Activated CD4-positive, alpha-beta T cell treated with anti-CD3 and anti-CD28 coated beads, Interleukin-2, amount 50 U/mL, for 4 hours (primary cell): ENCODE results near the gene USP7.
"Not testable (repeated sequence)": the region's sequence is repeated elsewhere in the genome, so short reads cannot be mapped to it uniquely, and the experiment has no call there.

Source experiments
- DNase-seq, 2 experiments: peaks; one replicate each; pipeline ENCODE4 v3.0.0-alpha.2; 2020

USP7 gene

DNA sequence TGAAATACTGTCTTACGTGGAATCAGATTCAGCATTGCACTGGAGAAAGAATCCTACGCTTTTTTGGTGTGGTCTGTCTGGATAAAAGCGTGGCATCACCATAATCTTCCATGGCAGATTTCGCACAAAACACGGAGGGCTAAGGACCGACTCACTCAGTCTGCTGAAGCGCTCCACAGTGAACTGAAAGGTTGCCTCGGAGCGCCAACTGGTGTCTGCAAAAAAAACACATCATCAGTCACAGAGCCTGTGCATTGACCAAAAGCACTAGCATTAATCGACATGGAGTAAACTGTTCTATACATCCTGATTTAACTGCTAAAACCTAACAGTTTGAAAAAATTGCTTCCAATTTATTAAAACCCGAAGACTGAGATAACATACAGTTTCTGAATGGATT is 40.5 kb downstream of the USP7 start:
- no peak for DNase-seq

DNA sequence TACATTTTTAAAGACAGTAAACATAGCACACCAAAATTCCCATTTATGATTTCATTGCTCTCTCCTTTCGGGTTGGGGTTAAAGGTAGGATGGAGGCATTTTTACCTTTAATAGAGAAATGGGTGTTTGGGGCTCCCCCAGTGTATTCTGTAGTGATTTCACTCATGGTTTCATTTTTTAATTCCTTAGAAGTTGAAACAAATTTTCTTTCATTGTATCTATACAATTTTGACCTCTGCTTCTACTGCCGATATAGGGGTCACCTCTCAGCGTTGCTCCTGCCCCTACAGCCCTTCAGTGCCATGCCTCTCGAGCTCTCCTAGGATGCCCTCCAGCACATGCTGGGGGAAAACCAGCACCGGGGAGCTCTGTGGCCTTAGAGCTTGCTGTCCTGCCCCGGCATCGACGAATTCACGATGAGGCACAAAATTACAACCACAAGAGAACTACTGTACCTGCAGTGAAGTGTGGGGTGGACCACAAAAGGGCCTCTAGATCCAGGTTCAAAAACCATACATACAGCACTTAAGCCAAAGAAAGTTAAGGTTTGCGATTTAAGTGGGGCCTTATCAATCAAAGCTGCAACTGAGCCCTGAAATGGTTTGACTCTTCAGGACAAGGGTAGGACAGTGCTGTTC is 42.2 kb downstream of the USP7 start:
- no peak for DNase-seq

DNA sequence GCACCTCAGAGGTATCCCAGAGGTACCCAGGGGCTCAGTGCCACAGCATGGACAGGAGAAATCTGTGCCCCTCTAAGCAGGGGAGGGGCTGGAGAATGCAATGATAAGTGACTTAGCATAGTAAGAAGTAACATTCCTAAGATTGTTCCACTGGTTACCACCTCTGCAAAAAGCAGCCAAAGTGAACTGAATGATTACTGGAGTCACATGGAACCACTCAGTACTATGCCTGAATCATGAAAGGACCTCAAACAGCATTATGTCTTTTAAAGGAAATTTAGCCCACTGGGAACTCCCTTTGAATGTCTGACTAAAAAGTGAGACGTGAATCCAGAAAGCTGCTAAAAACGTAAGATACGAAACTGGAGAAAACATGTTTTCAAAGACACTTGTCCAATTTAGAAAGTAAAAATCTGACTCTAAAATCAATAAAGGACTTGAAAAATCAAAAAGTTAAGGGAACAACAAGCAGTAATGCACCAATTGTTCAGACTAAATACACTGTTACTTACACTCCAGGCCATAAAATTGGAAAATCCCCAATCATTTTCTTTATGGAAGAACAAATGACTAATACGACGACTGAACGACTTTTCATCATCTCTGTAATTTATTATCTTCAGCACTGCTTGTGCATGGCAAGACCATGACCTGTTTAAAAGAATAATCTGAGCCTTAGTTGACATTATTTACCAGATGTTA is 42.9 kb downstream of the USP7 start:
- DNase-seq = no peak

DNA sequence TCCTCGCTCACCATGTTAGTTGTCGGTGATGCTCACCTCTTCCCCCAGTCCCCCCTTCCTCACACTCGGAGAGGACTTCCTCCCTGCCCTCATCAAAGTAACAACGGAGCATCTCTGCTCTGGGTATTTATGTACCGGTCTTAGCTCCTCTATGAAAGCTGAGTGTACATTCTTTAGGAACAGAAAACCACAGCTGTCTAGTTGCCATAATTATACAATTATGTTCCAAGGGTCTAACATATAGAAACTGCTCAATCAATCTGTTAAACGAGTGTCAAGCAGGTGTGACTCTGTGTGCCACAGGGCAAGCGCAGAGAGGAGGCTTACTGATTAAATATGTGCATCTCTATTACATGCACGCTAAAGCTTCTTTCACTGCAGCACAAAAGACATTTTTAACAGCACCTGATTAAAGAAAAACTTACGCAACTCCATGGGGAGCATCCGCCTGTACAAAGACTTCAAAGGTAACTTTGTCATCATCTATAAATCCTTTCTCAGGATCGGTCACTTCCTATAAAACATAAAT is 43.7 kb downstream of the USP7 start:
- no peak for DNase-seq

DNA sequence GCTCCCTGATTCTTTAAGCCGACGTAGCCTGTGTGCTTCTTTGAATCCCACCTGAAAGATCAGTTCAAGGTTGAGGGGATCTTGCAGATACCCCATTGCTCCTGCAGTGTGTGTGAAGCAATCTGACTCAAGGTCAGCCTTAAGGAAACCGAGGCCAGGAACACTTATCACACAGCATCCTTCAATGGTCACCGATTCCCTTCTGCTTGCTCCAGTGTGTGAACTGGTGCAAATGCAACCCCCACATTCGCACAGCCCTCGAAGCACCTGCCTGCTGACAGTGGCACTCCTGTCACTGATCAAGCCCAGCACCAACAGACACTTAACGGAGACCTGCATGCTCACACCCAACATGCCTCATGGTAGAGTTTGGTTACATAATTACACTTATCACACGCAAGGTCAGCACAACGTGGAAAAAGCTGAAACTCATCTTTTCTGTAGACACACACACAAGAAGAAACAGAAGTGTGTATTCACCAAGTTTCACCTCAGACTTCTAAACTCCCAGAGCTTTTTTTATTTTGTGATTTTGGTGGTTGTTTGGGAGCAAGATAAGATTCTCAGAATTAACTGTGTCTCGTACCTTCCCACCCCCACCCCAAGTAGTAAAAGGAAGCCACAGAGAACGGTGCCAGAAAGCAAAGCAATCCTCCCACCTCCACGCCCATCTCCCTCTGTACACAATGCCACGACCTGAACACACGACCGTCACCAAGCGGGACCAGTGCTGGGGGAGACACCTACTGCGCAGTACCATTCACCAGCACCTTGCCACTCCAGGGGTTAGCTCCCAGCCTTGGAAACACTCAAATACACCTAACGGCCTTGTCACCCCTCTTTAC is 44.4 kb downstream of the USP7 start:
- no peak for DNase-seq

DNA sequence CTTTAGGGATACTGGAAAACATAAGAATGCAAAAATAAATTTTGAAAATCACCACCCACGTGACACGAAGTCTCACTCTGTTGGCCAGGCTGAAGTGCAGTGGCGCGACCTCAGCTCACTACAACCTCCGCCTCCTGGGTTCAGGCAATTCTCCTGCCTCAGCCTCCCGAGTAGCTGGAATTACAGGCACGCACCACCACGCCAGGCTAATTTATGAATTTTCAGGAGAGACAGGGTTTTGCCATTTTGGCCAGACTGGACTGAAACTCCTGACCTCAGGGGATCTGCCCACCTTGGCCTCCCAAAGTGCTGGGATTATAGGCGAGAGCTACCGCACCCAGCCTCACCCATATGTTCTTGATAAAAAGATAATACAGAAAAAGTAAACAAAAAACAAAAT is 46.4 kb downstream of the USP7 start:
- DNase-seq = not testable (repeated sequence)

DNA sequence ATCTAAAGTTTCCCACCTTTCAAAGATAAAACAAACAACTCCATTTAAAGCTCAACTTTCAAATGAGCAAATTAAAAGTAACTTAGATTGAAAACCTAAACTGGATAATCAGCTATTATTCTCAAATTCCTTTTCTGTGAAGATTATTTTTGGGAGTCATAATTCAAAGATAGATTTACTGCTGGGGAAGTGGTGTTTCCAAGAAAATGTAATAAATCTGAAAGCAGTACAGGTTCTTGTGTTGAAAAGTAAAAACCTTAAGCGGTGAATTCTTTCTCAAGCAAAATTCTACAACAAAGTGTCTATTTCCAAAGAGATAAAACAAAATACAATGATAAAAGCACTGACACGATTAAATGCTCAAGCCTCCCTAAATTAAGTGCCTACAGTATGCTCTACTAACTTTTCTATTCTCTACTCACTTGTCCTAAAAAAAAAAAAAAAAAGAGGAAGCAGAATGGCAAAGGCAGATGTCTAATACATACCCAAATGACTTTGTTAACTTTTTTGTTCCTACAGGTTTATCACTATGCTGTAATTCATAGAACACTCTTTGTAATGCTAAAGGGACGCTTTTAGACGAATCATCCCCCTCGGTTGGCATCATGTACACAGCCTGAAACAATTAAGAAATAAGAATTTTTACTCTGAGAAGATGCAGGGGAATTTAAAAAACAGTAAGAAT is 47.0 kb downstream of the USP7 start:
- no peak for DNase-seq

DNA sequence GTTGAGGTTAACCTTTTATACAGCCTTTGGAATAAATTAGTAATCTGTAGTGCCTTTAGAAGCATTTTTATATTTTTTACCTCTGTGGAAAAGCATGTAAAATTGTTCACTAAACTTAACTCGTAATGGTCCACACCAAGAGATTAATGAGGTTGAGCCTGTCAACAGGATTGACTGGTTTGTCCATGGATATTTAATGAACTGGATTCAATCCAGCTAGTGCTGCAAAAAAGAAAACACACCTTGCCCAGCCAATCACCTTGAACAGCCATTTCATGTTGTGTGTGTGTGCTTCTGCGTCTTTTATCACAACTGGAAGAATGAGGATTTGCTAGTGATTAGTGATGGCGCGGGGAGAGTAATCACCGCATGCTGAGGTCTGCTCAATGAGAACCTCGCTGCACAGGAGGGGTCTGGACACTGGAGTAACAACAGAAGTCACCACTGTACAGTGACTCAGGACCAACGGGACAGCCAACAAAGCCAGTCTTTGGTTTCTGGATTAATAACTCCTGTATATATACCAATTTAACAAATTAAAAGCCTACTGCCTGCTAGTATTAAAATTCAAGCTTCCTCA is 47.9 kb downstream of the USP7 start:
- DNase-seq = no peak

DNA sequence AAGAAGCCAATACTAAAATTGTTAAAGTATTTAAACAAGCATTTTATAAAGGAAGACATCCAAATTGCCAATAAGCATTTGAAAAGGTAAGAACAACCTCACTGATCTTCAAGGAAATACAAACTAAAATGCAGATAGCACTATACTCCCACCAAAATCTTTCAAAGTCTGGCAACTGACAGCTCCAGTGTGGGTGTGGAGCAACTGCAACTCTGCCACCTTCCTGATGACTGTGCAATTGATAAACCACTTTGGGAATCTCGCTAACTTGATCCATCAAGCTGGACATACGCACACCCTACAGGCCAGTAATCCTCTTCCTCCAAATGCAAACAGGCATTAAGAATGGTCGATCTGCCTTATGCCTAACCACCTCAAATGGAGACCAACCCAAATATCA is 49.6 kb downstream of the USP7 start:
- no peak for DNase-seq

DNA sequence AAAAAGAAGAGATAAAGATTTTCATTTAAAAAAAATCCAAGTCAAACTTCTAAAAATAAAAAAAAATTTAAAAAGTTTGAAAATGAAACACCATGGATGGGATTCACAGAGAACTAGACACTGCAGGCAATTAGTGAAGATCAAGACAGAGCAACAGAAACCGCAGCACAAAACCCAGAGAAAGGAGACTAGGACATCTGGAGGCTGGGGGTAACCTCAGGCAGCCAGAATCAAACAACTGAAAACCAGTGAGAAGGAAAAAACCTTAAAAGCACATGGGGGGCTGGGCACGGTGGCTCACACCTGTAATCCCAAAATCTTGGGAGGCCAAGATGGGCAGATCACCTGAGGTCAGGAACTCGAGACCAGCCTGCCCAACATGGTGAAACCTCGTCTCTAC is 50.9 kb downstream of the USP7 start:
- DNase-seq = no peak

DNA sequence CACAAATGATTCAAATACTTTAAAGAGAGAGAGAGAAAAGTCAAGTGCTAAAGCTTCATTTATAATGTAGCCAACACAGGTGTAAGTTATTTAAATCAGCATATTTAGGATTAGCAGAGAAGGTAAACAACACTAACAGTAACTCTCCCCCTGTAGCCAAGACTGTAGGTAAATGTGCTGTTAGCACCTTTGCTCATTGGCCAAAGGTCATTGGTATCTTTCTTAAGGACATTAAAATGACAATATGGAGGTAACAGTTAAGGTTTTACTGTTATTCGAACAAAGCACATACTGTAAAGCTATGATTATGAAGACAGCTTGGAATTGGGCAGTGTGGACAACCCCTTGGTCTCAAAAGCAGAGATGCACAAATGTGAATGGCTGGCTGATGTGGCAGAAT is 52.9 kb downstream of the USP7 start:
- DNase-seq = no peak

DNA sequence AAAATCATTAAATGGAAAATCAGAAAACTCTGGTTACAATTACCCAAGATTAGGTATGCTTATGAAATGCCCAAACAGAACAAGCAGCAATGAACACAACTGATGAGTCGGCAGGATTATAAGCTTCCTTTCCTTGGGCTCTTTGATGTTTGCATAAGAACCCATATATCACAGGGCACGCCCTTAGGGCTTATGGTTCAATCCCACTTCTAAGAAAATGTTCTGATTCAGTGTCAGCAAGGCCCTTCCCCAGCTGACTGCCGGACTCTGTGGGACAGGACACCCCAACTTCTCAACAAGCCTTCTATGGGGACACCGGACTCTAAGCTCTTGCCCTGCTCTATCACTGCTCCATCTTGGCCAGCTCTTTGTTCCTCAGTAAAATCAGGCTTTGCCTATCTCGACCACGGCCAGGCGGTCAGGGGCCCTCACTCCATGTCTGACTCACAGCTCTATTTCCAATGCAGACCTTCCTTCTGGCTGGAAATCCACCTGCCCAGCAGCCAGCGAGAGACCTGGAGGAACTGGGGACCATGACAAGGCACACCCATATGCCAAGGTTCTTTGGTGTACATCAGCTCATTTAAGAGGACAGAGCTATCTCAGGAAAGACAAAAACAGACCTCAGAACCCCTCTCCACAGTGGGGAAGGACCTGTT is 54.8 kb downstream of the USP7 start:
- no peak for DNase-seq

DNA sequence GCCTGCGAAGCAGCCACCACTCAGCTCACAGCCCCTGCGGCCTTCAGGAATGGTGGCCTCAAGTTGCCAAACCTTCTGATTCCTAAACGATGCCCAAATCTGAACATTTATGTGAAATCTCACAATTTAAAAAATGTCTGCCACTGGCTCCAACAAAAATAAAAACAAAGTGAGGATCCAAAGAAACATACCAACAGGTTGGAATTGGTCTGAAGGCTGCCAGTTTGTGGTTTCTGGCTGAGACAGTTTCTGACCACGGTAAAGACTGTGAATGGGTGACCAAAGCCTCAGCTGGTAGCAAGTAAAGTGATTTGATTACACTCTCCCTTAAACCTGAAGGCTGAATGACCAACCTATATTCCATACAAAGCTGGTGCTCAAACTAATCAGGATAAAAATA is 56.6 kb downstream of the USP7 start:
- DNase-seq = no peak

DNA sequence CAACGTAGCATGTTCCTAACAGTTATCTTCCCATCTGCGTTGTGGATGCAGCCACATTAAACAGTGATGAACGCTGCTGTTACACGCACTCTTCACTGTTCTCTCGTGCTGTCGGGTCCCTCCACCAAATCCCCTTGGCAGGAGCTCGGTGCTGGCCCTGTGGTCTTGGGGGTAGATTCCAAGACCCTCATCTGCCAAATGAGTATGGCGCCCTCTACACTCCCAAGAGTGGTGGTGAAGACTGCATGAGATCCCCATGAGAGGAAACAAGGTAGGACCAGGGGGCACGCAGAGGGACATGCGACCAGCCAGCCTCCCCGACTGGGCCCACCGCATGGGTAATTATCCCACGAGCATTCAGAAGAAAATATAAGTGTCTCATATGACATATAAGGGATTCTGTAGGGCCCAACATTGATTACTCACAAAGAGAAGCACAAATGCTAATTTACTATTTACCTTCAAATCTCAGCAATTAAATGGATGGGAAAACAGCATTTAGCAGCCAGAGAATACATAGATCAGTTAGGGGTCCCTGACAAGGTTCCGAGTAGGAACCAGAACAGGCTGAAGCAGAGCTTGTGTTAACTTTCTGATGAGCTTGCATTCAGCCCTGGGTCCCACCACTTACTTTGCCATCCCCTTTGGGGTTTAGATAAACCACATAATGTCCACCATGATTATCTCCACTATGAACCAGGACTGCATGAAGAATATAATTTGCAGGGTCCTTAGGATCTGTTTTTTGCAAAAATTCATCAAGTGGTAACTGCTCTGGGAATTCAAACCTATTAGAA is 57.7 kb downstream of the USP7 start:
- no peak for DNase-seq

DNA sequence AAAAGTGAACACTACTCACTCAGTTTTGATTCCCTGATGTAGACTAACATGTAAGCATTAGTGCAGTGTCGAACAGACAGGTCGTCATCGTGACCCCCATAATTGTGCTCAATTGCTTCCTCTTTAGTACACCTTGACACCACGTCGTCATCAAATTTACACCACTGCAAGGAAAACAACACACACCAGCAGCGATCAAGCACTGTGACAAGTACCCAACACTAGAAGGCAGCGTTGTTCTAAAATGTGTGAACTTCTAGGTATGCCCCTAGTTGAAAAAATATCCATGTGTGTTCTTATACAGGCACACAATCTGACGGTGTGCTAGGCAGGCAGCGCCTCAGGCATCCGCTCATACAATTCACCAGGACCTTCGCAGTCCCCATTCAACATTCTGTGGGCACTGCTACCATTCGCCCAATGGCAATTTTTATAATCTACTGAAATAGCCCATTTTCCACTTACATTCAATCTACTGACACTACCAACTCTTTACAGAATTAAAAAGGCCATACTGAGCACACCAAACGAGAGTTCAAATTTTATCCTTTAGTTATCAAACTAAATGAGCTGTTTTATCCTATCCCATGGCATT is 58.4 kb downstream of the USP7 start:
- no peak for DNase-seq

DNA sequence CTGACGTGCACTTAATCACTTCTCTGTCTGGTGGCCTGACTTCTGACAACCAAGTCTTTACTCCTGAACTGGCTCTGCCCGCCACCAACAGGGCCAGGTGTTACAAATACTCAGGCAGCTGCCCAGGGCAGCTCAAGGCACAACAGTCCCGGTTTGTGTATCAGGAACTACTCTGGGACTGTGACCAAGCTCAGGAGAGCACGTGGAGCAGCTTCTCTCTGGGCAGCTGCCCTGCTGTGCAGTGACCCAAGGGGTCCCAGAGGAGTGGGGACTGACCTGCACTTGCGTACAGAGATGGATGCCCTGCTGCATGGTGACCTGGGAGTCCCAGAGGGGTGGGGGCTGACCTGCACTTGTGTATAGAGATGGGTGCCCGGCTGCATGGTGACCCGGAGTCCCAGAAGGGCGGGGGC is 59.7 kb downstream of the USP7 start:
- no peak for DNase-seq

DNA sequence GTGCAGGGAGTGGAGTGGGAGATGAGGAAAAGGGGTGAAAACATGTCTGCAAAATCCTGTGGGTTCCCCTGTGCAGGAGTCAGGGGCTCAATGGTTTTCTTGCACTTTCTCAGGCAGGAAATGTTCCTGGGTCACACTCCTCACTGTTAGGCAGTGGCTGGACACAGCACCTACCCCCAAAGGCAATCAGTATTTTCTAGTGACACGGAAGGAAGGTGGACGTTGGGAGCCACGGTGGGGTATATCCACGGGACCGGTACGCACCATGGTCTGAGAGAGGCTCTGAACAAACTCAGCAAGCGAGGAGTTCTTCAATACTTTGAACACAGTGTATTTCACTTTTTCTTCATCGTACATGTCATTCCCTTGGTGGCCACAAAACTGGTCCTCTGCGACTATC is 60.7 kb downstream of the USP7 start:
- DNase-seq = no peak

DNA sequence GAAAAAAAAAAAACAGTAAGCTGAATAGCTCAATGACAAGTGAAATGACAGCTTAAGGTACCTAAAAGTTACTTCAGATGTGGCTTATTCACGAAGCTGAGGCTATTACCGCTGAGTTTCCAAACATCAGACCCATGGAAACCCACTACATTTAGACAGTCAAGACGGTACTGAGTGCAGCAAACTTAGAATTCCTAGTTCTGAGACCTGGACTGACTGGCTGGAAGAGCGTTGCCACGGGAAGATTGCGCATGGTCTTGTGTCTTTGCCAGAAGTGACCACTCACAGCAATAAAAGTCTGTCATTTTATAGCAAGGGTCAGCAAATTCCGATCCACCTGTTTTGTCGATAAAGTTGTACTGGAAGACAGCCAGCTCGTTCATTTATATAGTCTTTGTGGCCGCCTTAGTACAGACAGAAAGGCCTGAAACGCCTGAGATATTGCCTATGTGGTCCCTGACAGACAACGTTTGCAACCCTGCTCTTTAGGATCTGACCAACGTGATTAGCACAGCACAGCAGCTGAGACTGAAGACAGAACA is 62.3 kb downstream of the USP7 start:
- DNase-seq = no peak

DNA sequence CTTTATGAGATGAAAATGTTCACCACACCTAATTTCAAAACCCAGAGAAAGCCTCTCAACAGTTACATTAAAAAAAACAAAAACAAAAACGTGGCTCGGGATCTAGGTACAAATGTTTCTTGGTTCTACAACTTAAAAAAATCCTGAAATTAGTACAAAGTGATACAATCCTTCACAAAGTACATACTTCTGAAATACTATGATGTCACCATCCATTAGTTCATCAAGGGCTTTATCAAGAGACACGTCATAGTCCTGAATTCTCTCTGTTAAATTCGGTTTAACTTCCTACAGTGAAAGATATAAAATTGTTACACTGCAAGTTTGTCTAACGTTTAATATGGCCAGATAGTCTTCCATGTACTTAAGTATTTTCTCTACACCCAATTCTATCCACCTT is 63.4 kb downstream of the USP7 start:
- no peak for DNase-seq

DNA sequence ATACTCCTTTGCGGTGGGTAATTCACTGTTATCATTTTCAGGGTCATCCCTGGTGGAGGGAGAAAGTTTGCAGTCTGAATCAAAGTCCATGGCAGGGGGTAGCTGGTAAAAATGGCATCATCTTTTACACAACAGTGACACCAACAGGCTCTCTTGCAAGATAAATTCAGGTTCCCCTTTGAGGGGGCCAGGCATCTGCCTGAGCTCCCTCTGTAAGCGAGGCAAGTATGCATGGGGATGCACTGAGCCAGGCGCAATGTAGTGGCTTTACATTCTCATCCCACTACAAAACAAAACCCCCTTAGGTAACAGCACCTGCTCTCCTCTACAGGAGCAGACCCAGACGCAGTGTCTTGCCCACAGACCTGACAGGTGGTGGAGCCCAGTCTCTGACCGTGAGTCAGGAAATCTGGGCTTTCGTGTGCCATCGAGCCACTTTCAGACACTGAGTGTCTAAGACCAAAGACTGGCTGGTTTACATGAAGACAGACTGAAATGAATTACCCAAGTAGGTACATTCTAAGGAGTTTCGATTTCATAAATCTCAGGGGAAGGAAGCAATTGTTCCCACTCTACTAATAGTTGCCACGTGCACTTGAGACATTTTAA is 63.9 kb downstream of the USP7 start:
- no peak for DNase-seq
